RPMI7951 (cell line): ENCODE measurements around the gene MARK1. TPM values are rescaled to one million over a fixed set of nuclear protein-coding genes. Genes with fewer than 3 reads are reported as not detected.

Experiments used
- DNase-seq: peaks from one replicate; pipeline ENCODE4 v3.0.0-alpha.2; 2012; ENCODE audit warnings: low read depth
- total RNA-seq: library from RNA; depleted of rRNA; stranded (reverse); fragments of >200 nt; shearing (Covaris generic); gene quantifications from 2 replicates; pipeline ENCODE4 v1.2.3, GENCODE V29; 2014; rRNA removed

Gene MARK1
- 3.1 and 3.7 TPM in 2 replicates for total RNA-seq

GRCh38 chr1:220527908-220528678 is at the start of gene MARK1:
Gene MARK1, plus strand, starts transcription at chr1:220528136. Its CDS starts 687 bp downstream, at chr1:220528823.
- DNase-seq = peak; percentile 76

- peak; percentile 18 for DNase-seq
These were observed 44.2 kb upstream of the MARK1 start for GRCh38 chr1:220483700-220484099.

- DNase-seq = no peak
These were observed 43.8 kb upstream of the MARK1 start for GRCh38 chr1:220484135-220484534.

DNA sequence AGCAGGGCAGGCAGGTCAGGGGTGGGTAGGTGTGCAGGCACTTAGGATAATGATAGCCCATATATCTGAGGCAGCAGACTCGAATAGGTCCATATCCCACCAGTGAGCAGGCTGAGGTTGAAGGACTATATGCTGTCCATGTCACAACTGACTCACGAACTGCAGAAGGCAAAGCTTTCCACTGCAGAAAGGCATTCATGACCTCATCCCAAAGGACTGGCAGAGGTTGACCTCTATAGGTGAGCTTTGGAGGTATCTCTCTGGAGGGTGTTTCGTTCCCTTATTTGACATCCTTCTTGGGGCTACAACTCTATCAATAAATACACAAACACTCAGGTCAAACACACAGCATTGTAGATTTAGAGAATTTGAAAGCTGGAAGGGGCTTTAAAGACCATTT is 42.8 kb upstream of the MARK1 start:
- DNase-seq = no peak

DNA sequence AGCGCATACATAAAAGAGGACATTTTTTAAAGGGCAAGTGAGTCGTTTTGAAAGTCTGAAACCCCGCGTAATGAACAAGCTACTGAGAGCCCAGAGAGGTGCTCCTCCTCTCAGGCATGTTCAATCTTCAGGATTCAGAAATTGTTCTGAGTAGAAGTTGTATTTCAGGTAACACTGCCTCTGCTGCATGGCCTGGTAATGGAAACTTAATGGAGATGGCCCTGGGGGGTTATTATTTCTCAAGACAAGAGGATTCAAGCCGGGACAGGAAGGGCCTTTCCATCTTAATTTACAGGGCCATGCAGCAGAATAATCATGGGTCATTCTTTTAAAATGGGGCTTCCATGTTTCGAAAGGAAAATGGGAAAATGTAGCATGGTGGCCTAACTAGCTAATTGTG is 42.1 kb upstream of the MARK1 start:
- DNase-seq = no peak

DNA sequence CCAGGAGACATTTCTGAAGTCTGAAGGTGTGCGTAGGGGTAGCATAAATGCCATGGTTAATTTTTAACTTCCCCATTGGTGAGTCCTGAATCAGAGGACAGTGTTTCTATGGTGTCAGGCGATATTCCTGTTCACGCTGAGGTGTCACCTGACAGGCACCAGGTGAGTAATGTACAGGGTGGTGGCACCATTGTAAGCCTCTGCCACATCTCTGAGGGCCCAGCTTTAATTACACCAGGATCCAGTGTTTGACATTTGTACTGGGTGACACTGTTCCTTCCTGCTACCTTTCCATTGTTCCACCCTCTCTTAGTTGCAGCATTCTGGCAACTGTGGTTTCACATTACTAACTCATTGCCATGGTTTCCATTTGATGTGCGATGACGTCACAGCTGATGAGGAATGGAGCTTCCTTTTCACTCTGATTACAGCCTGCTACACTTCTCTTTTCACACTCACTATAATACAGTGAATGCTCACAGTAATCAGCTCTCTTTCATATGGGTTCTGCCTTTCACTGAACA is 40.6 kb upstream of the MARK1 start:
- peak; percentile 67 for DNase-seq

- no peak for DNase-seq
These were observed 36.0 kb upstream of the MARK1 start for GRCh38 chr1:220491891-220492290.

- peak; percentile 26 for DNase-seq
These were observed 30.6 kb upstream of the MARK1 start for GRCh38 chr1:220497220-220497947.

DNA sequence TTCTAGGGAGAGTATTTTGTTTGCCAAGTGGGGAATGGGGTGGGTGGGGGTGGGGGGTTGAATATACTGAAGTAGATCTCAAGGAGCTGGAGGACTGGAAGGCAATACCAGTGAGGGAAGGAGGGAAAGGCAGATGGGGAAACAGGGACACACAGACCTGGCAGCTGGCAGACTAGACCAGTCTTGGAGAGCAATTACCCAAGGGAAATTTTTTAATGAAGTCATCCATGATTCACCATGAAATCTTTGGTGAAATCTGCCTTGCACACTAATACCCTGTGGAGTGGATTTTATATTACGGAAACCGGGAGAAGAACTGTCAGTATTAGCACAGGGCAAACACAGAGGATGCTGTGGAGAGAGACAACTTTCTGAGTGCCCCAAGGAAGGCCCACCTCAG is 29.7 kb upstream of the MARK1 start:
- peak; percentile 61 for DNase-seq

GRCh38 chr1:220500372-220500771 is 27.6 kb upstream of the MARK1 start:
- DNase-seq = no peak

DNA sequence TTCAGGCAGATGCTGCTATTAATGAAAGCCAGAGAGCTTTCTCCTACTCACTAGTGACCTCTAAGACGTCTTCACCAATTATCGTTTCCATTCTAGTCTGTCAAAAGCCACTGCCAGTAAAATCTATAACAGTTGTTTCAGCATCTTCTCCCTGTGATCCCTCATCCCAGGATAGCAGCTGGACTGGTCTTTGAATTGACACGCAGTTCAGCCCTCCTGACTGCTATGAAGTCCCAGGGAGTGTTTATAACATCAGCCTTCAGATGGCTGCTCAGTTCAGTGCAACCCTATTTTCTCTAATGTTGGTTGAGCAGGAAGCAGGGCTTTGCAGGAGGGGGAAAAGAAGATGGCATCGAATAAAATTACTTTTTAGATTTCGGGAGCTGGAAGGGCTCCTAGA is 23.6 kb upstream of the MARK1 start:
- no peak for DNase-seq

DNA sequence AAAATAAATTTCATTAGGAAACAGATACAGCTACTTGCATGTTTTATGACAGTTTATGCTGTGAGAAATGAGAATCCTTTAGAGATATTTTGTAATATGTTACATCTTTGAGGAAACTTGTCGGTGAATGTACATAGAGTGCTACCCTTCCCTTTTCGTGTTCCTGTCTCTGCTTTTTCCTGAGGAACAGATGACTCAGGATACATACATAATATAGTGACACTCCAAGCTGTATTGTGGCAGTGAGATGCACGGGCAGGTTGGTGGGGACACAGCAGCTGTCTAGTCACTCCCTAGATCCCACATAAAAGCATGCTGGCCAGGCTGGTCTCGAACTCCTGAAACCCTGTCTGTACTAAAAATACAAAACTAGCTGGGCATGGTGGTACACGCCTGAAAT is 20.9 kb upstream of the MARK1 start:
- no peak for DNase-seq

DNA sequence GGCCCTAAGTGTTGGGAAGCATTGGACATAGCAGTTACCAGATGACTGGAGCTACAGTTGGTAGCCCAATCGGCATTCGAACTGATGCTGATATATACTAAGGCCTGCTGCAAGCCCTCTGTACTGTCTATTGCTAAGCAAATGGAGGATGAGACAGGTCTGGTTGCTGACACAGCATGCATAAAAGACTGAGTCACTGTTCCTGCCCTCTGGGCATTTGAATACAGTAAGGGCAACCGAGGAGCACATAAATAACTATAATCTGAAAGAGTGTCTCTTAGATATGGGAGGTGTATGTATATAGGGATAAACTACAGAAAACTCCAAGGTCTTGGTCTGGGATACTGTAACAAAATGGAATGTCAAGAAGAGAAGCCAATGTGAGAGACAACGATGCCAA is 16.8 kb upstream of the MARK1 start:
- DNase-seq = peak; percentile 83

- peak; percentile 31 for DNase-seq
These were observed 16.2 kb upstream of the MARK1 start for GRCh38 chr1:220511785-220512184.

- no peak for DNase-seq
These were observed 14.1 kb upstream of the MARK1 start for GRCh38 chr1:220513834-220514233.

GRCh38 chr1:220514256-220514655 is 13.7 kb upstream of the MARK1 start:
- no peak for DNase-seq

DNA sequence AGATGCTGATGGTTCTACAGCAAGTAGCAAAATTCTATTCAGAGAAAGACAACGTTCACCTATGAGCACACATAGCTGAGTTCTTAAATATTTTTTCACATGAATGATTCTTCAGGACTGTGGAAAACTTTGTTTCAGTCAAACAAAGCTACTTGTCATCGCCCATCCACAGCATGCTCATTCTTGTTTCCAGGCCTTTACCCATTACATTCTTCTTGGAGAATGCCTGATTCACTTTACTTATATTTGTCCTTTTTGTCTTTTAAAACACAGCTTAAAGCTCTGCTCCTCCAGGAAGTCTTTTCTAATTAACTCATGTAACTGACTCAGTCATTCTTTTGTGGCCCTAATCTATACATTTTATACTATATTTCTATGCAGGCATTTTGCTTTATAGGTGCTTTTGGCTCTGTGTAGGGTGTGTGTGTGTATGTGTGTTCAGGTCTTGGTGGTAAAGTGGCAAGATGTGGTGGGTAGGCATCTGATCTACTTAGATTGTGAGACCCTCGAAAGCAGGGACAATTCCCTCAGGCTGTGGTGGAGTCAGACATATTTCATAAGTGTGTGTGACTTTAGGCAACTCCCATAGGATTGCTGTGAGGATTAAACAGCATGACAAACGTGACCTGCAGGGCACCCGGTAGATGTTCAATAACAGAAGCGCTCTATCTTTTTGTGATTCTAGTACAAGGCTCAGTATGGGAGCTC is 11.8 kb upstream of the MARK1 start:
- no peak for DNase-seq

GRCh38 chr1:220516722-220517042 is 11.3 kb upstream of the MARK1 start:
- no peak for DNase-seq

- no peak for DNase-seq
These were observed 6.2 kb upstream of the MARK1 start for GRCh38 chr1:220521778-220522177.

- no peak for DNase-seq
These were observed 1.6 kb upstream of the MARK1 start for GRCh38 chr1:220526294-220526693.

DNA sequence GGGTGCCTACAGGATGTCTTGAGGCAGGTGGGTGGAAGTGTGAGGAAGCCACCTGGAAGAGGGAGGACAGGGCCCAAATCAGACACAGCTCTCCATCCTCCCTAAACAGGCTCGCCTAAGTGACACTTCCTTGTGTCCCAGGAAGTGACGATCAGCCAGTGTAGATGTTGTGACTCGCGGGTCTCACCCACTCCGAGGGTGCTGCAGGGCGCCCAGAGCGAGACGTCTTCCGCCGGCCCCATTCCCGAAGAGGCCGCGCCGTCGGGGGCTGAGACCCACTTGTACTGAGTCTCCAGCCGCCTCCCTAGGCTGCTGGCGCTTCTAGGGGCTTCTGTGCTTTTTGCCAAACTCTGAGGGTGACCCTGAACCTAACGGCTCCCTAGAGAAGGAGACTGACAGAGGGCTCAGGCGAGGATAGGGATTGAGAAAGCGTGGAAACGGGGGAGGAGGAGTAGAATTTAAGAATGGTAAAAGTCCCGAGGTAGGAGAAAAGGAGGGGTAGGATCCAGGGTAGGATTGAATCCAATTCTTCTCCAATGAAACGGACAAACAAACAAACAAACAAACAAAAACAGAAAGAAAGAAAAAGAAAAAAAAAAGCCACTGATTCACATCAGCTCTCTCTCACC is 543 bp upstream of the MARK1 start:
- peak; percentile 40 for DNase-seq
